Adrenal gland (tissue), 5 donors: ENCODE measurements around the gene PHACTR3.

Source experiments
- POLR2A ChIP-seq, 2 donors: fragments of 450-650 bp; IDR thresholded peaks; one replicate each; pipeline ENCODE4 v1.6.1; 2017; ENCODE audit warnings: antibody characterized with exemption in 2 of 2, mild to moderate bottlenecking in 2 of 2, moderate library complexity in 1 of 2
- TF ChIP-seq, protein P1 (sequence below), 6 experiments: fragments of 450-650 bp in 4 of 6; fragments of 200-600 bp in 2 of 6; sonication (generic) in 1 of 6; IDR thresholded peaks; 1 replicate in 5 of 6; 2 replicates in 1 of 6; pipeline versions ENCODE4 v1.5.1 to v1.8.0; 2016 to 2021; ENCODE audit warnings: antibody characterized with exemption in 6 of 6, mild to moderate bottlenecking in 2 of 6, moderate library complexity in 1 of 6
- donor health status: DM: no; HTN: no; CAD: no.

DNA sequence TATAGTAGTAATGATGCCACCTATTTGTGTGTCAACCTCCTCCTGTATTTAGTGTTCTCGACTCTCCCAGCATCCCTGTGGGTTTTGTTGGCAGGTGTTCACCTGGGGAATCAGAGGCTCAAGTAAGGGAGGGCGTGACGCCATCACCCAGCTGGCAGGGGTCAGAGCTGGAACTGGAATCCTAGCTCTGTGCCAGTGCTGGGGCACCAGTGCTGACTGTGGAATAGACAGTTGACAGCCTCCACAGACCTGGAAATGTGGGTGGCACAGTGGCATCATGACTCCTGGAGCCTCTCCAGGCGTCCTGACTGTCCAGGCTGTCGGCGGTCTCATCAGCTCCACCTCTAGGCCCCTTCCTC is 226.3 kb downstream of the PHACTR3 start:
- TF ChIP-seq, protein P1, sequence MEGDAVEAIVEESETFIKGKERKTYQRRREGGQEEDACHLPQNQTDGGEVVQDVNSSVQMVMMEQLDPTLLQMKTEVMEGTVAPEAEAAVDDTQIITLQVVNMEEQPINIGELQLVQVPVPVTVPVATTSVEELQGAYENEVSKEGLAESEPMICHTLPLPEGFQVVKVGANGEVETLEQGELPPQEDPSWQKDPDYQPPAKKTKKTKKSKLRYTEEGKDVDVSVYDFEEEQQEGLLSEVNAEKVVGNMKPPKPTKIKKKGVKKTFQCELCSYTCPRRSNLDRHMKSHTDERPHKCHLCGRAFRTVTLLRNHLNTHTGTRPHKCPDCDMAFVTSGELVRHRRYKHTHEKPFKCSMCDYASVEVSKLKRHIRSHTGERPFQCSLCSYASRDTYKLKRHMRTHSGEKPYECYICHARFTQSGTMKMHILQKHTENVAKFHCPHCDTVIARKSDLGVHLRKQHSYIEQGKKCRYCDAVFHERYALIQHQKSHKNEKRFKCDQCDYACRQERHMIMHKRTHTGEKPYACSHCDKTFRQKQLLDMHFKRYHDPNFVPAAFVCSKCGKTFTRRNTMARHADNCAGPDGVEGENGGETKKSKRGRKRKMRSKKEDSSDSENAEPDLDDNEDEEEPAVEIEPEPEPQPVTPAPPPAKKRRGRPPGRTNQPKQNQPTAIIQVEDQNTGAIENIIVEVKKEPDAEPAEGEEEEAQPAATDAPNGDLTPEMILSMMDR (IDR thresholded peaks at IDR 0.05), result no peak
- TF ChIP-seq POLR2A (IDR thresholded peaks at IDR 0.05), result no peak
